Measurements from ENCODE around the gene DEFB124. TPM values are rescaled to one million over a fixed set of nuclear protein-coding genes. Genes with fewer than 3 reads are reported as not detected.
A peak's percentile ranks its signal among the peaks of the same experiment; 100 is the strongest.

Gene DEFB124
- total RNA-seq, 1 experiment from 2014 or later = not detected

DNA sequence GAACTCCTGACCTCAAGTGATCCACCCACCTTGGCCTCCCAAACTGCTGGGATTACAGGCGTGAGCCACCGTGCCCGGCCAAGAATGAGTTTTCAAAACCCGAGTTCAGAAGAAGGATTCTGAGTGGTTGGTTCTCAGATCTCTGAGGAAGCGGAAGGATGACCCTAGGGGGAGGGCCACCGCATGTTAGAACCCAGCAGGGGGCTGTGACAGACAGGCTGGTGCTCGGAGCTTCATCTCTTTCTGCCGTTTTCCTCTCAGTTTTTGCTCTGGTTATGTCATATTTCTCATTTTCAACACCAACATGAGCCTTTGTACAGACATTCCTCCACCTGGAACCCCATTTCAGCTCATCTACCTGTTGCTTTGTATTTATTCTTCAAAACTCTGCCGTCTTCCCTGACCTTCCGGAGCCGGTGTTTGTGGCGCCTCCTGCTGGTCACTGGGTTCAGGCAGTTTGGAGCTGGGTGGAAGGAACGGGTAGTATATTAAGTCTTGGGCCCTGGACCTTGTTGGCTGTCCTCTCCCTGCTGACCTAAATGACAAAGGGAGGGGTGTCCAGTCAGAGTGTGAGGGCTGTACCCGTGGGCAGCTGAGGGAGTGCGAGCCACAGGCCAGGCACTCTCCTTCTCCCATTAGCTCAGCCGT, 34.8 kb downstream of the DEFB124 start, which contains the start of gene DEFB123:
TSS of gene DEFB123 (plus strand) at position 621 of the 648 bp plus-strand sequence. CDS start 67 bp downstream, outside the sequence.
- Histone ChIP-seq H3K27ac (ENCODE audit: insufficient read length, low read depth, low read length) (no peak within 1 kb of the TSS), H2BK5ac (ENCODE audit: insufficient read length, low read length) (no peak within 1 kb of the TSS), H3K4me1 (ENCODE audit: insufficient read depth, low read length) (no peaks in the 10 kb centered on the region), H4K5ac (ENCODE audit: insufficient read length, low read depth, low read length) (no peak within 1 kb of the TSS), H3K4me2 (ENCODE audit: insufficient read depth, insufficient read length, low read length) (no peak within 1 kb of the TSS), H3K79me2 (ENCODE audit: insufficient read depth, low read length) (no peaks in the 10 kb centered on the region), H3K23me2 (ENCODE audit: insufficient read length, low read depth, low read length, poor library complexity, severe bottlenecking) (peaks cover 3% of the 10 kb centered on the region), H2BK15ac (ENCODE audit: low read depth, low read length) (no peak within 1 kb of the TSS), H2BK120ac (ENCODE audit: low read depth, low read length, poor library complexity, severe bottlenecking) (no peak within 1 kb of the TSS), H3K23ac (ENCODE audit: insufficient read length, low read depth, low read length) (no peak within 1 kb of the TSS), H3T11ph (ENCODE audit: low read length) (no peak within 1 kb of the TSS), H3K4ac (ENCODE audit: low read depth, low read length) (no peak within 1 kb of the TSS), H3K18ac (ENCODE audit: insufficient read length, low read depth, low read length) (no peak within 1 kb of the TSS), H4K8ac (replicated peaks; ENCODE audit: insufficient read length, low read depth, low read length) (no peak within 1 kb of the TSS), H4K91ac (ENCODE audit: insufficient read length, low read depth, low read length) (no peak within 1 kb of the TSS), H2BK12ac (ENCODE audit: insufficient read length, low read depth, low read length) (no peak within 1 kb of the TSS), H3K14ac (ENCODE audit: insufficient read depth, low read length) (no peak within 1 kb of the TSS), H2AFZ (ENCODE audit: low read length) (no peak within 1 kb of the TSS), H3K56ac (ENCODE audit: insufficient read length, low read depth, low read length) (no peak within 1 kb of the TSS), H2BK20ac (ENCODE audit: low read depth, low read length, poor library complexity, severe bottlenecking) (no peak within 1 kb of the TSS), H3K9ac (ENCODE audit: extremely low read depth, insufficient read length, low read length) (no peak within 1 kb of the TSS), H2AK5ac (ENCODE audit: insufficient read length, low read length) (no peak within 1 kb of the TSS), H3K27me3 (ENCODE audit: insufficient read depth, low read length) (no peaks in the 10 kb centered on the region), H3K9me3 (ENCODE audit: control insufficient read depth, low read depth, low read length) (peaks cover 96% of the 10 kb centered on the region), H3K79me1 (ENCODE audit: insufficient read depth, low read depth, low read length, poor library complexity, severe bottlenecking) (no peaks in the 10 kb centered on the region), H4K20me1 (ENCODE audit: control insufficient read depth, insufficient read depth, insufficient read length) (no peaks in the 10 kb centered on the region)
- Mint-ChIP-seq H3K4me1 (no peaks in the 10 kb centered on the region), H3K9me3 (peaks cover 93 to 97% of the 10 kb centered on the region in 2 experiments), H3K27ac (no peak within 1 kb of the TSS), H3K4me3 (no peak within 1 kb of the TSS), H3K36me3 (ENCODE audit: insufficient read depth in 1 of 3, low read depth in 3 of 3) (peaks cover 4 to 44% (median 7%) of the 10 kb centered on the region in 3 experiments; a peak in 6 of 7 replicates), H3K27me3 (ENCODE audit: low read depth) (peaks cover 2% of the 10 kb centered on the region)
- WGBS (ENCODE audit: extremely low coverage, insufficient read length, low lambda C conversion rate) = no CpG with 5 or more reads among the region's 16 CpGs
- no peak for DNase-seq
- TF ChIP-seq CTCF (conservative IDR thresholded peaks at IDR 0.05) = 0 out of 3 replicates have a peak, but pooled peaks have one; percentile 23
